Endodermal cell (in vitro differentiated cells): Measurements from ENCODE around the gene DSTN. TPM values are rescaled to one million over a fixed set of nuclear protein-coding genes. Genes with fewer than 3 reads are reported as not detected.
A peak's percentile ranks its signal among the peaks of the same experiment; 100 is the strongest.

Experiments
- DNase-seq: peaks from one replicate; pipeline ENCODE4 v3.0.0-alpha.2; 2017
- H3K27ac ChIP-seq: 2 replicates; pipeline ENCODE4 v1.5.1; 2013; ENCODE audit warnings: mild to moderate bottlenecking, low read depth, low read length, moderate library complexity
- H3K27me3 ChIP-seq: 2 replicates; pipeline ENCODE4 v1.6.1; 2013; ENCODE audit warnings: mild to moderate bottlenecking, low read length, moderate library complexity; ENCODE audit not compliant: insufficient read depth, control insufficient read depth, poor library complexity, severe bottlenecking
- H3K36me3 ChIP-seq: 2 replicates; pipeline ENCODE4 v1.7.0; 2013; ENCODE audit warnings: mild to moderate bottlenecking, low read length, moderate library complexity; ENCODE audit not compliant: control insufficient read depth, insufficient read depth
- H3K4me1 ChIP-seq: one replicate; pipeline ENCODE4 v1.7.0; 2013; ENCODE audit warnings: low read length; ENCODE audit not compliant: control insufficient read depth, insufficient read depth
- H3K4me3 ChIP-seq: 2 replicates; pipeline ENCODE4 v1.5.1; 2013; ENCODE audit warnings: mild to moderate bottlenecking, low read length, moderate library complexity
- H3K9ac ChIP-seq: 2 replicates; pipeline ENCODE4 v1.6.1; 2013; ENCODE audit warnings: mild to moderate bottlenecking, low read length, moderate library complexity; ENCODE audit not compliant: poor library complexity, severe bottlenecking; ENCODE audit errors: extremely low read depth
- H3K9me3 ChIP-seq: 2 replicates; pipeline ENCODE4 v1.6.1; 2013; ENCODE audit warnings: mild to moderate bottlenecking, low read length, moderate library complexity; ENCODE audit not compliant: control insufficient read depth
- H3K27ac Mint-ChIP-seq: 2 replicates; pipeline ENCODE4 v1.8.0; 2020; ENCODE audit warnings: mixed read lengths
- H3K27me3 Mint-ChIP-seq: 2 replicates; pipeline ENCODE4 v1.8.0; 2021; ENCODE audit warnings: mild to moderate bottlenecking, mixed read lengths; ENCODE audit not compliant: insufficient read depth
- H3K36me3 Mint-ChIP-seq: 2 replicates; pipeline ENCODE4 v1.8.0; 2020; ENCODE audit warnings: low read depth, mixed read lengths
- H3K4me1 Mint-ChIP-seq: 2 replicates; pipeline ENCODE4 v1.8.0; 2020; ENCODE audit warnings: mixed read lengths
- H3K4me3 Mint-ChIP-seq: 2 replicates; pipeline ENCODE4 v1.8.0; 2020; ENCODE audit warnings: mild to moderate bottlenecking, moderate library complexity, mixed read lengths
- H3K9me3 Mint-ChIP-seq: 2 replicates; pipeline ENCODE4 v1.8.0; 2020; ENCODE audit warnings: mild to moderate bottlenecking, mixed read lengths
- CTCF ChIP-seq: fragments of 200-600 bp; sonication (generic); conservative IDR thresholded peaks from 2 replicates; pipeline ENCODE4 v1.5.0; 2021; ENCODE audit warnings: antibody characterized with exemption, mild to moderate bottlenecking
- WGBS, 2 experiments: methylation state at CpG; one replicate each; pipeline versions ENCODE4 v1.1.5 to v1.1.7; 2013; ENCODE audit warnings: missing lambda C conversion rate in 2 of 2, mixed read lengths in 1 of 2; ENCODE audit not compliant: insufficient coverage in 1 of 2, insufficient read length in 1 of 2; 5-methylcytosine and 5-hydroxymethylcytosine counted together
- total RNA-seq, 2 donors: library from RNA; stranded (reverse); fragmentation: NEBNext Ultra II Directional in 1 of 2; extraction: Animal tissue kit (Norgen Biotek cat#: 25700) in 1 of 2; gene quantifications; 2 replicates in 1 of 2; 3 replicates in 1 of 2; pipeline ENCODE4 v1.2.1, GENCODE V29; 2021

DSTN gene
- total RNA-seq, 2 donors from 2014 or later: 196 to 204 TPM

DNA sequence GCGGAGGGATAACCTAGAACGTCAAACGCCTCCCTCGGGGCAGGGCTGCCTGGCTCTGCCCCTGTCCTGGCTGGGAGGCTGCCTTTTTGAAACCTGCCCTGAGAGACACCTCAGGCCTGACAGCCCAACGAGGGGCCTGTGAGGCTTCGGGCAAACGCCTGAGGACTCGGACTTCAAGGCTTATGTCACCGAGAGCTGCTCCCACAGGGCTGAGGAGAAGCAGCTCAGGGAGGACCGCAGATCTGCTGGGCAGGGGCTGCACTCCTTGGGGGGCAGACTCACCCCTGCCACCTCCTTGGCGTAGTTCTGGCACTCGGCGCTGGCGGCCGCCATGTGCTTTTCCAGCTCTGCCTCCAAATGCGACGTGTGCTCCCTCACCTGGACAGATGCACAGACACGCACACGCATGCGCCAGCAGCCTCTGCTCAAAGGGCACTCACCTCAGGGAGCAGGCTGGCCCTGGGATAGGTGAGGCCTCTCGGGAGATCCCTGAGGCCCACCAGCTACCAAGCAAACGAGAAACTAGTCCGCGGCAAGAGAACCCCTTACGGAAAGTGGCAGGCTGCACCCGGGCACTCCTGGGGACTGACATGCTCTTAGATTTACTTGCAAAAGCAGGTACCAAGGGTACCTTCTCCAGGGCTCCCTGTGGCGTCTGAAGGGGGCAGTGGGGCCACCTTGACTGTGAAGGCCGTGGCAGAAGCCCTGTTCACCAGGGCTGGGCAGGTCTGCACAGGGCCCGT lies 49.6 kb downstream of the DSTN start:
- Histone ChIP-seq H3K9ac (no peak overlapping the region), H3K4me1 (no peaks in the 10 kb centered on the region), H3K36me3 (peaks cover 88% of the 10 kb centered on the region), H3K4me3 (no peak overlapping the region), H3K27ac (no peak overlapping the region), H3K27me3 (no peaks in the 10 kb centered on the region), H3K9me3 (no peaks in the 10 kb centered on the region)
- Mint-ChIP-seq H3K27me3 (no peaks in the 10 kb centered on the region), H3K4me1 (no peaks in the 10 kb centered on the region), H3K27ac (no peak overlapping the region), H3K4me3 (no peak overlapping the region), H3K36me3 (peaks cover 51% of the 10 kb centered on the region), H3K9me3 (no peaks in the 10 kb centered on the region)
- TF ChIP-seq CTCF: no peak
- 87% methylated on average over 23 to 29 of the region's 29 CpGs for WGBS, 2 experiments
- DNase-seq: peak; percentile 41

DNA sequence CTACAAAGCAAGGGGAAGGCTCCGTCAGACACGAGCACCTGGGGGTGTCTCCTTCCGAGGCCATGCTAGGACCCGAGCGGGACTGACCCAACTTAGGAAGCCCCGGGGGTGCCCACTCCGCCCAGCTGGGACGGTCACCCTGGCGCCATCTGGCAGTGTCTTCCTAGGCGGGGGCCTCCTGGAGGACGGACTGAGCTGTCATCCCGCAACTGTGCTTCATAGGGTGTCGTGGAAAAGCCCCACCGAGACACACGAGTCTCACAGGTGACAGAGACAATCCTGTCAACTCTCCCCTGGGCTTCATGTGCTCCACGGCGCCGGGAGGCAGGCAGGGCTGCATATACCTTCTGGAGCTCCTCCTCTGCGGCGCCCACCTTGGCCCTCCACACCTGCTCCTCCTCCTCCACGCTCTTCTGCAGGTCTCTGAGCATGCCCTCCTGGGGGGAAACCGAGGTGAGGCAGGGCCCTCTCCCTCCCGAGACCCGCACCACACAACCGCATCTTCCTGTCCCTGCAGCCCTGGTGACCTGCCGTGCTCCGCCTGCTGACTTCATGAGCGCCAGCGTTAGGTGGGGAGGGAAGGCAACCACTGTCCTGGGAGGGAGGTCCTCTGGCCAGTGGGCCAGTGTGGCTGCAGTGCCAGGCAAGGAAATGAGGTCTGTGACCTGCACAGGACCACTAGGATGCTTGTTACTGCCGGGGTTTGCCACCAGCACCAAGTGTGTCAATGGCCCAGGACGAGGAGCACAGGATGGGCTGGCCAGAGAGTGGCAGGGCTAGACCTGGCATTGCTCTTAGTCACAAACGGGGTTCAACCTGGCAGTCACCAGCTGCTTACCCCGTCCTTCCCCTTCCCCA lies 50.7 kb downstream of the DSTN start:
- H3K4me3 Mint-ChIP-seq: no peak overlapping the region
- no peaks in the 10 kb centered on the region for H3K4me1 Mint-ChIP-seq
- no peak for TF ChIP-seq CTCF
- no peak overlapping the region for H3K27ac Mint-ChIP-seq
- no peaks in the 10 kb centered on the region for H3K27me3 ChIP-seq
- H3K4me3 ChIP-seq: no peak overlapping the region
- no peaks in the 10 kb centered on the region for H3K27me3 Mint-ChIP-seq
- peaks cover 53% of the 10 kb centered on the region for H3K36me3 Mint-ChIP-seq
- H3K4me1 ChIP-seq: no peaks in the 10 kb centered on the region
- peaks cover 89% of the 10 kb centered on the region for H3K36me3 ChIP-seq
- H3K9me3 ChIP-seq: no peaks in the 10 kb centered on the region
- no peaks in the 10 kb centered on the region for H3K9me3 Mint-ChIP-seq
- no peak overlapping the region for H3K9ac ChIP-seq
- DNase-seq: no peak
- 93 to 94% methylated on average over 27 to 33 of the region's 33 CpGs for WGBS, 2 experiments
- H3K27ac ChIP-seq: no peak overlapping the region

DNA sequence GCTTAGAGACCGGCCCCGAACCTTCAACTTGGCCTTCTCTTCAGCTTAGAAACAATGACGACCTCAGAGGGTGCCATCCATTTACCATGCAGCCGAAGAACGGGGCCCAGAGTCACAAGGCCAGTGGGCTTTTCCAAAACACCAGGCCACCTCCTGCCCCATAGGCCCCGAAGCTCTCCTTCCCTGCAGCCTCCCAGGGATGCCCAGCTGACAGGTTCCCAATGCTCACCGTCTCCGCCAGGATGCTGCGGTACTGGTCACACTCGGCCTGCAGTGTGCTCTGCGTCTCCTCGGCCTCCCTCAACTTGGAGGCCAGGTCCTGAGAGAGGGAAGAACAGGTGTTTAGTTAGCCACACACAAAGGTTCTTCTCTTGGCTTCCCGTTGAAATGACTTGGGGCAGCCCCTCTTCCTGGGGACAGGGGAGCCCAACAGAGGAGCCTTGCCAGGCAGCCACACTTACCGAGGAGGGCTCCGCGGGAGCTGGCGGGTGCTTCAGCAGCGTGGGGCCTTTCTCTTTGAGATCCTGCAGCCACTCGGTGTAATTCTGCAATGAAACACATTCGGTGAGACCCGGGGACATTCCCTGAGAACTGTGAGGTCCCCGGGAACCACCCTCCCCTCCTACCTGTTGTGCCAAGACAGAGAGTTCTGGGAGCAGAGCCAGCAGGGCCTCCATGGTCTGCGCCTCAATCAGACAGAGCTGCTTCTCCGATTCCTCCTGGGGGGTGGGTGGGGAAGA lies 51.5 kb downstream of the DSTN start:
- Mint-ChIP-seq H3K9me3 (no peaks in the 10 kb centered on the region), H3K36me3 (peaks cover 59% of the 10 kb centered on the region), H3K4me3 (no peak overlapping the region), H3K4me1 (no peaks in the 10 kb centered on the region), H3K27ac (no peak overlapping the region), H3K27me3 (no peaks in the 10 kb centered on the region)
- no peak for DNase-seq
- 94 to 95% methylated on average over 12 to 24 of the region's 24 CpGs for WGBS, 2 experiments
- Histone ChIP-seq H3K4me3 (no peak overlapping the region), H3K27me3 (no peaks in the 10 kb centered on the region), H3K4me1 (no peaks in the 10 kb centered on the region), H3K36me3 (peaks cover 92% of the 10 kb centered on the region), H3K9me3 (no peaks in the 10 kb centered on the region), H3K27ac (no peak overlapping the region), H3K9ac (no peak overlapping the region)
- TF ChIP-seq CTCF: no peak
